Measurements from ENCODE around the gene AFF2.
A peak's percentile ranks its signal among the peaks of the same experiment; 100 is the strongest.

Gene AFF2

GRCh38 chrX:148612431-148612830 lies 112.0 kb downstream of the AFF2 start:
- no peak for DNase-seq (ENCODE audit: low read depth)
- H3K4me3 ChIP-seq (ENCODE audit: low read length), result no peak overlapping the region
- no peak for TF ChIP-seq CTCF (conservative IDR thresholded peaks at IDR 0.05; ENCODE audit: low read length)

- no peak for DNase-seq (ENCODE audit: low read depth)
- no peak for TF ChIP-seq CTCF (conservative IDR thresholded peaks at IDR 0.05; ENCODE audit: low read length)
Observed at GRCh38 chrX:148613636-148614035, 113.2 kb downstream of the AFF2 start.

GRCh38 chrX:148615491-148615890 lies 115.1 kb downstream of the AFF2 start:
- no peak overlapping the region for H3K4me3 ChIP-seq (ENCODE audit: low read length)
- TF ChIP-seq CTCF (conservative IDR thresholded peaks at IDR 0.05; ENCODE audit: low read length), result no peak
- no peak for DNase-seq (ENCODE audit: low read depth)

More at GRCh38 chrX:148613636-148614035, 113.2 kb downstream of the AFF2 start:
- no peak overlapping the region for H3K4me3 ChIP-seq (ENCODE audit: low read length)

GRCh38 chrX:148618470-148619445 lies 118.3 kb downstream of the AFF2 start:
- H3K4me3 ChIP-seq (ENCODE audit: low read length), result no peak overlapping the region
- TF ChIP-seq CTCF (conservative IDR thresholded peaks at IDR 0.05; ENCODE audit: low read length), result no peak
- no peak for DNase-seq (ENCODE audit: low read depth)

GRCh38 chrX:148620023-148620422 lies 119.6 kb downstream of the AFF2 start:
- no peak for TF ChIP-seq CTCF (conservative IDR thresholded peaks at IDR 0.05; ENCODE audit: low read length)
- H3K4me3 ChIP-seq (ENCODE audit: low read length), result no peak overlapping the region
- peak; percentile 21 for DNase-seq (ENCODE audit: low read depth)

GRCh38 chrX:148624951-148625474 lies 124.6 kb downstream of the AFF2 start:
- H3K4me3 ChIP-seq (ENCODE audit: low read length), result no peak overlapping the region
- no peak for DNase-seq (ENCODE audit: low read depth)
- TF ChIP-seq CTCF (conservative IDR thresholded peaks at IDR 0.05; ENCODE audit: low read length), result no peak

- no peak for DNase-seq (ENCODE audit: low read depth)
- TF ChIP-seq CTCF (conservative IDR thresholded peaks at IDR 0.05; ENCODE audit: low read length), result no peak
- no peak overlapping the region for H3K4me3 ChIP-seq (ENCODE audit: low read length)
Observed at GRCh38 chrX:148628621-148629020, 128.2 kb downstream of the AFF2 start.
